Thymus (tissue), 11 donors: Measurements from ENCODE around the gene GRAMD1B. TPM values are rescaled to one million over a fixed set of nuclear protein-coding genes. Genes with fewer than 3 reads are reported as not detected.

Experiments used
- DNase-seq, 9 donors: peaks; one replicate each; pipeline ENCODE4 v3.0.0-alpha.2; 2013; ENCODE audit warnings: low spot score in 9 of 9, low read depth in 6 of 9, missing footprints in 1 of 9
- H3K27ac ChIP-seq, 2 donors: one replicate each; pipeline ENCODE4 v1.5.1; 2013; ENCODE audit warnings: control low read depth in 1 of 2, low read depth in 1 of 2, low read length in 1 of 2, mild to moderate bottlenecking in 1 of 2, moderate library complexity in 1 of 2
- H3K27me3 ChIP-seq, 2 donors: one replicate each; pipeline ENCODE4 v1.5.1; 2013; ENCODE audit warnings: low read length in 1 of 2; ENCODE audit not compliant: control insufficient read depth in 2 of 2, insufficient read depth in 1 of 2
- H3K36me3 ChIP-seq, 2 donors: one replicate each; pipeline ENCODE4 v1.5.1; 2013; ENCODE audit warnings: low read length in 1 of 2, mild to moderate bottlenecking in 1 of 2, moderate library complexity in 1 of 2; ENCODE audit not compliant: control insufficient read depth in 2 of 2, insufficient read depth in 2 of 2
- H3K4me1 ChIP-seq, 2 donors: one replicate each; pipeline ENCODE4 v1.5.1; 2013; ENCODE audit warnings: low read length in 2 of 2; ENCODE audit not compliant: control insufficient read depth in 2 of 2, insufficient read depth in 2 of 2
- H3K4me3 ChIP-seq, 2 donors: one replicate each; pipeline ENCODE4 v1.5.1; 2013; ENCODE audit warnings: low read length in 2 of 2, control low read depth in 1 of 2, mild to moderate bottlenecking in 1 of 2
- H3K9me3 ChIP-seq, 2 donors: one replicate each; pipeline ENCODE4 v1.5.1; 2013; ENCODE audit warnings: low read length in 1 of 2, mild to moderate bottlenecking in 1 of 2; ENCODE audit not compliant: control insufficient read depth in 2 of 2, insufficient read depth in 1 of 2
- WGBS: extraction: QIAGEN DNeasy Blood & Tissue Kit; methylation state at CpG from one replicate; pipeline ENCODE4 v1.1.7; 2013; 5-methylcytosine and 5-hydroxymethylcytosine counted together
- polyA plus RNA-seq: library from polyadenylated mRNA; stranded (reverse); fragments of 200-250 nt; gene quantifications from one replicate; pipeline ENCODE4 v1.2.3, GENCODE V29; 2013
- total RNA-seq: library from RNA; stranded (reverse); fragments of 120-200 nt; gene quantifications from one replicate; pipeline ENCODE4 v1.2.4, GENCODE V29; 2013
- donor health status: healthy.

GRAMD1B gene
- total and polyA plus RNA-seq, 2 donors, result 4.8 to 15.6 TPM

DNA sequence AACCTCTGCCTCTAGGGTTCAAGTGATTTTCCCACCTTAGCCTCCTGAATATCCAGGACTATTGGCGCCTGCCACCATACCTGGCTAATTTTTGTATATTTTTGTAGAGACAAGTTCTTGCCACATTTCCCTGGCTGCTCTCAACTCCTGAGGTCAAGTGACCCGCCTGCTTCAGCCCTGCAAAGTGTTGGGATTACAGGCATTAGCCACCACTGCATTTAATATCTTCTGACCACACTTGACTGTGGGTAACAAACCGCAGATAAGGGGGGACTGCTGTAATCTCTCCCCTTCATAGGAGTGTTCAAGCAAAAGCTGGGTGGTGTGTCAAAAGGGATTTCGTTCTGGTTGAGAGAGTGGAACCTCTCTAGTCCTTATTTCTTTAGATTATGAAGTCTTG lies 53.4 kb downstream of the GRAMD1B start:
- peaks cover 18 to 61% of the 10 kb centered on the region in 2 donors for H3K4me1 ChIP-seq
- H3K9me3 ChIP-seq, result no peaks in the 10 kb centered on the region
- DNase-seq, result no peak
- H3K4me3 ChIP-seq, result no peak overlapping the region
- no peak overlapping the region for H3K27ac ChIP-seq
- no peaks in the 10 kb centered on the region for H3K27me3 ChIP-seq
- peaks cover 0 to 26% of the 10 kb centered on the region in 2 donors for H3K36me3 ChIP-seq
- 86% methylated on average over 4 of the region's 4 CpGs for WGBS

DNA sequence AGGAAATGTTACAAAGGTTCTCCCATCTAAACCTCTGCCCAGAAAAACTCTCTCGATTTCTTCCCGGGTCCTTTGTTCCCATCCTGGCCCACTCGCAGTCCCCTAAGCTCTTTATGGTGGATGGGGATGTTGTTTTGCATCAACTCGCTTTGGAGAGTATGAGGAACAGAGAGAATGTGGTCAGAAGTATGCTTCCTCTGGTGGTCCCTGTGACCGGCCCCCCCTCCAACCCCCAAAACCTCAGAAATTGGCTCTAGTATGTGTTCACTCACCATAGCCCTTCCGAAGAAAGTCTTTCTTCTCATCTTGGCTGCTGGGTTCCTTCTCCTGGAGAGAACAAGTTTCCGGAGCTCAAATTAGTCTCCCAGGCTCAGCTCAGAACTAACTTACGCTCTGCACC lies 54.4 kb downstream of the GRAMD1B start:
- peak in 1 of 9 donors; percentile 45 for DNase-seq
- H3K4me3 ChIP-seq, result no peak overlapping the region
- peaks cover 0 to 26% of the 10 kb centered on the region in 2 donors for H3K36me3 ChIP-seq
- H3K27ac ChIP-seq, result peak overlapping the region in 1 of 2 donors; percentile 39
- H3K4me1 ChIP-seq, result peaks cover 18 to 51% of the 10 kb centered on the region in 2 donors
- 15% methylated on average over 8 of the region's 8 CpGs for WGBS
- H3K9me3 ChIP-seq, result no peaks in the 10 kb centered on the region
- no peaks in the 10 kb centered on the region for H3K27me3 ChIP-seq

DNA sequence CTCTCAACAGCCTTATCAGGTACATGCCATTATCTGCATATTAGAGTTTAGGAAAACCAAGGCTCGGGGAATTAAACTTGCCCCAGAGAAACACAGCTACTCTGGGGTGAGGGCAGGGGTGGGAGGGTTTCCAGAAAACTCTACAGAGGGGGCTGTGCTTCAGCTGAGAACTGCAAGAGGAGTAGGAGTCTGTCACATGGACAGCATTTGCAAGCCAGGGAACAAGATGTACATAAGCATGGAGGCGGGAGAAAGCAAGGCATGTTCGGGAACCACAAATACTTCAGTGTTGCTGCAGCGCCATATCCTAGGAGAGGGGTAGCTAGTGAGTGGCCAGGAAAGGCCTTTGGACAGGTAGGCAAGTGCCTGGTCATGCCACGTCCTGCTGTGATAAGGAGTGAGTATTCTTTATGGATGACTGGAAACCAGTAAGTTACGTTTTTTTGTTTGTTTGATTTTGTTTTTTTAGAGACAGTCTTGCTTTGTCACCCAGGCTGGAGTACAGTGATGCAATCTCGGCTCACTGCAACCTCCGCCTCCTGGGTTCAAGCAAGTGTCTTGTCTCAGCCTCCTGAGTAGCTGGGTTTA lies 57.2 kb downstream of the GRAMD1B start:
- peaks cover 0 to 23% of the 10 kb centered on the region in 2 donors for H3K36me3 ChIP-seq
- peaks cover 6 to 23% of the 10 kb centered on the region in 2 donors for H3K4me1 ChIP-seq
- H3K27ac ChIP-seq, result no peak overlapping the region
- no peaks in the 10 kb centered on the region for H3K27me3 ChIP-seq
- no peaks in the 10 kb centered on the region for H3K9me3 ChIP-seq
- WGBS, result 93% methylated on average over 8 of the region's 8 CpGs
- DNase-seq, result no peak
- no peak overlapping the region for H3K4me3 ChIP-seq

DNA sequence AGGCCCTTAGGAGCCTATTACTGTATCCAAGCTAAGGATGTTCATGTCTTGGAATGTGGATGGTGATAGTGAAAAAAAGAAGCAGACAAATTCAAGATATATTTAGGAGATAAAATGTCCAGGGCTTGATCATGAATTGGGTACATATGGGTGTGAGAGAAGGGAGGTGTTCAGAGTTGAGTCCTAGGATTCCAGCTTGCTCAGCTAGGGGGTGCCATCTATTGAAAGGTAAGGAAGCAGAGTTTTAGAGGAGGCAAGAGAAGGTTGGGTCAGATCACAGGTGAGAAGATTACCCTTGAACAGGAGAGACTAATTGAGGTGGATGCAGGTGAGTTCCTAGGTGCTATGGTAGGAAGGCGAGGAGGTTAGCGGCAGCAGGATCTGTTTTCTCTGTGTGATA lies 60.5 kb downstream of the GRAMD1B start:
- WGBS, result over 99% methylated on average over 2 of the region's 2 CpGs
- Histone ChIP-seq H3K4me3 (no peak overlapping the region), H3K27me3 (no peaks in the 10 kb centered on the region), H3K9me3 (no peaks in the 10 kb centered on the region), H3K4me1 (peaks cover 5 to 17% of the 10 kb centered on the region in 2 donors), H3K36me3 (peaks cover 0 to 10% of the 10 kb centered on the region in 2 donors), H3K27ac (no peak overlapping the region)
- DNase-seq, result no peak

DNA sequence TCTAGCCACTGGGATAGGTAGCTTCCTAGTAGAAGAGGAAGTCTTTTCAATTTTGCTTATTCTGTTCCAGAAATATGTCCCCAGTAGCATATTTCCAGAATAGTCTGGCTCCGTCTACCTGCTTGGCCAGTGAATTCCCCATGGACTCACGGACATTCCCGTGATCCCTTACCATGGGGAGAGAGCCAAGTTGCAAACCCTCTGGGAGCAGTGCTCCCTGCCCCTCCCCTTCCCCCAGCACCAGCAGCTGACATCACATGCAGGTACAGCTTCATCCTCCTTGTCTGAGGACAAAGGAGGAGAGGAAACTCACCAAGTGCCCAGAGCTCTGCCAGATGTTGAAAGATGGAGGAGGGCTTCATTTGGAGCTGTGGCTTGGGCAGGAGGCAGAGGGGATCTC lies 61.2 kb downstream of the GRAMD1B start:
- DNase-seq, result no peak
- H3K4me1 ChIP-seq, result peaks cover 5 to 17% of the 10 kb centered on the region in 2 donors
- 95% methylated on average over 3 of the region's 3 CpGs for WGBS
- H3K27ac ChIP-seq, result no peak overlapping the region
- no peak overlapping the region for H3K4me3 ChIP-seq
- H3K9me3 ChIP-seq, result no peaks in the 10 kb centered on the region
- H3K36me3 ChIP-seq, result peaks cover 0 to 6% of the 10 kb centered on the region in 2 donors
- no peaks in the 10 kb centered on the region for H3K27me3 ChIP-seq

DNA sequence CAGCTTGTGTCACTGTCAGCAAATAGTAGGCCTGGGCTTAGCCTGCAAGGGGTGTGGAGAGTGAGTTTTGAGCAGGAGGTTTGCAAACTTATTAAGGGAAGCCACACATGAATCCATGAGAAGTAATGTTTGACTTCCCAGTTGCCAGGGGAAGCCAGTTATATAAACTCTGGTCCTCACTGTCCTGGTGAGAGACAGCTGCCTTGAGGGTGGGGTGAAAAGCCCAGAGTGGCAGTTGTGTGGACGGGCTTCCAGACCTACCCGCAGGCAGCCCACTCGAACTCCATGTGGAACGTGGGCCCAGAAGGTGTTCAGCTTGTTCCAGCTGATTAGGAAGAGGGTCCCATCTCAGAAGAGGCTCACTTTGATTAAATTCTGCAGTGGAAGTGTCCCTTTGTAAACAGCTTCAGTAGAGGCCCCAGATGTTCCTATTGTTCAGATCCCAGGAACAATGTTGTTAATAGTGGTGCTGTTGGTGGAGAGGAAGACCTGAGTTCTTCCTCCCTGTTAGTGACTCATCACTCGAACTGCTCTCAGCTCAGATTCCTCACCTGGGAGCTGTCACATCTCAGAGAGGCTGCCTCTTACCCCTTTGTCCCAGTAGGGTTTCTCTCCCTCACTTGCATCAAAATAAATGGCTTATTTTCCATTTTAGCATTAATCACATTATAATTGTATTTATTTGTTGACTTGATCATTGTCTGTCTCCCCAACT lies 63.4 kb downstream of the GRAMD1B start:
- no peak overlapping the region for H3K27ac ChIP-seq
- no peak for DNase-seq
- H3K9me3 ChIP-seq, result no peaks in the 10 kb centered on the region
- peaks cover 0 to 8% of the 10 kb centered on the region in 2 donors for H3K36me3 ChIP-seq
- H3K27me3 ChIP-seq, result no peaks in the 10 kb centered on the region
- H3K4me3 ChIP-seq, result no peak overlapping the region
- 86% methylated on average over 5 of the region's 5 CpGs for WGBS
- H3K4me1 ChIP-seq, result peaks cover 5 to 17% of the 10 kb centered on the region in 2 donors

DNA sequence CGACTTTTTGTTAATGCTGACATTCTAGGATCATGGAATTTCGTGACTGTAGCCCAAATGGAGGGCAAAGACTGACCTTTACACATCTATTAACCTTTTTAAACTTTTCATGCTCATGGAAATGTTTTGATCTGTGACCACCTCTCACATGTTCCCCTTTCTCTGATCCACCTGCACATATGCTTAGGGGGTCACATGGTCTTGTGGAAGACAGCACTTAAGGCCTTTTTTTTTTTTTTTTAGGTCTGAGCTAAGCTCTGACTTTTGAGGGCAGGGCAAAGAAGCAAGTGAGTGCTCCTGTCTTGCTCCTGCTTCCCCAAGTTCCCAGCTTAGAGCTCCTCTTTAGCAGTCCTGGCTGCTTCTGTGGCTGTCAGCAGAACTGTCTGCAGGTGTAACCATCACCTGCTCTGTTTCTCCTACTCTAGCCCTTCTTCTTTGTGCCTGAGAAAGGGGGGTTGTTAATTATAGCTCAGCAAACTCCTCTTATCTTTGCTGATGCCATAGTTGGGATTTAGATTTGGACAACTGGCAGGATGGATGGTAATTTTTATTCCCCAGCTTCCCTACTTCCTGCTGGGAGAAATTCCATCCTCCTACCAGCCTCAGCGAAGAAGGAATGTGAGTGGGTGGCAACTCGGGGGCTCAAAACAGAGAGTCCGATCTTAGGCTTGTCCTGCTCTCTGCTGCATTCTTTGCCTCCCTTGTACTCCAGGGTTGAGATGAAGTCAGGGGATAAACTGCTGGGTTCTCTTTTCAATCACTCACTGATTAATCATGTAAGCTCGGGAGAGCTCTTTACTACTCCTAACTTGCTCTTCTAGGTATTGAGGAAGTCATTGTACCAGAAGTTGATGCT lies 64.4 kb downstream of the GRAMD1B start:
- WGBS, result 92% methylated on average over 6 of the region's 6 CpGs
- no peak overlapping the region for H3K27ac ChIP-seq
- no peak overlapping the region for H3K4me3 ChIP-seq

DNA sequence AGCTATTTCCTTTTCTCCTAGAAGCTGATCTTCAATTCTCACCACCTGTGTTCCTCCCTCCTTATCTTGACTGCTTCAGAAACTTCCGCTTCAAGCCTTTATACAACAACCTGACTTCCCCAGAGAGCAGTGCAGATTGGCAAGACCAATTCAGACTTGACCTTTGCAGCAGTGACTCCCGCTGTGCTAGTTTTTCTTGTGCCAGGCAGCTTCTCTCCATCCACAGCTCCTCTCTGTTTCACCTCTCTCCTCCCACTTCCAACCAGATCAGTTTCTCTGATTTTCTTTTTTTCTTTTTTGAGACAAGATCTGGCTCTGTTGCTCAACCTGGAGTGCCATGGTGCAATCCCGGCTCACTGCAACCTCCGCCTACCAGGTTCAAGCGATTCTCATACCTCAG lies 74.3 kb downstream of the GRAMD1B start:
- H3K4me1 ChIP-seq, result peaks cover 6 to 19% of the 10 kb centered on the region in 2 donors
- no peaks in the 10 kb centered on the region for H3K36me3 ChIP-seq
- no peaks in the 10 kb centered on the region for H3K9me3 ChIP-seq
- peak overlapping the region in 1 of 2 donors; percentile 52 for H3K27ac ChIP-seq
- no peaks in the 10 kb centered on the region for H3K27me3 ChIP-seq
- 61% methylated on average over 5 of the region's 5 CpGs for WGBS
- DNase-seq, result peak in 2 of 9 donors; percentile 44 to 70
- no peak overlapping the region for H3K4me3 ChIP-seq

More for the DNA sequence above, 64.4 kb downstream of the GRAMD1B start:
- peak in 1 of 9 donors; percentile 42 for DNase-seq
- peaks cover 5 to 17% of the 10 kb centered on the region in 2 donors for H3K4me1 ChIP-seq
- H3K9me3 ChIP-seq, result no peaks in the 10 kb centered on the region
- H3K27me3 ChIP-seq, result no peaks in the 10 kb centered on the region
- H3K36me3 ChIP-seq, result peaks cover 0 to 8% of the 10 kb centered on the region in 2 donors
